ENCODE data around the gene ADA. TPM values are rescaled to one million over a fixed set of nuclear protein-coding genes. Genes with fewer than 3 reads are reported as not detected.

ADA gene
- total RNA-seq, 1 donor from 2014 or later: 67.5 TPM

DNA sequence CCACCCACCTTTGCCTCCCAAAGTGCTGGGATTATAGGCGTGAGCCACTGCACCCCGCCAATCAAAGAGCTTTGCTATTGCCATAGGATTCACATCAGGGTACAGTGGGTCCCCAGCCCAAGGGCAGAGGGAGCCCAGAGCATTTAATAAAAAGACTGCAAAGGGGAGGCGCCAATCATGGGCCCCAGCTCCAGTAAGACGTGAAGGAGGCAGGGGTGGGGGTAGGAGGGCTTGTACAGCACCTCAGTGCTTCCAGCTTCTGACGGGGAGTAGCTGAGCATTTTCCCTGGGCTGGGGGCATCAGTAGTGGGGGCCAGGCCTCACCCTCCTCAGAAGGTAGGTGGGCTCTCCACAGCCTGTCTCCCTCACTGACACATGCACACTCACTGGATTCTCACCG lies 1.5 kb downstream of the ADA start:
- peaks cover 3% of the 10 kb centered on the region for H3K9me3 Mint-ChIP-seq (ENCODE audit: unreplicated experiment)
- Histone ChIP-seq H3K36me3 (ENCODE audit: insufficient read depth, low read length) (no peaks in the 10 kb centered on the region), H3K9ac (ENCODE audit: low read length) (no peak overlapping the region), H3K27ac (ENCODE audit: low read depth, low read length) (no peak overlapping the region), H3K4me3 (ENCODE audit: insufficient read depth, low read depth, low read length) (no peak overlapping the region), H3K9me3 (ENCODE audit: insufficient read depth, low read depth, low read length) (peaks cover 2% of the 10 kb centered on the region), H3K27me3 (ENCODE audit: insufficient read depth, low read length) (peaks cover 5% of the 10 kb centered on the region), H3K4me1 (ENCODE audit: insufficient read depth, low read length) (peaks cover 32% of the 10 kb centered on the region), H3K79me2 (ENCODE audit: insufficient read depth, low read length) (no peaks in the 10 kb centered on the region), H4K20me1 (ENCODE audit: insufficient read depth, low read length) (no peaks in the 10 kb centered on the region), H2AFZ (ENCODE audit: low read depth, low read length) (no peak overlapping the region), H3K4me2 (ENCODE audit: low read length) (no peak overlapping the region)
- peaks cover 32% of the 10 kb centered on the region for H3K4me1 Mint-ChIP-seq (ENCODE audit: low read depth, unreplicated experiment)
- FAIRE-seq (no peak), DNase-seq (ENCODE audit: low read depth) (no peak)
- no peaks in the 10 kb centered on the region for H3K36me3 Mint-ChIP-seq (ENCODE audit: low read depth, unreplicated experiment)
- peaks cover 3% of the 10 kb centered on the region for H3K27me3 Mint-ChIP-seq (ENCODE audit: low read depth, unreplicated experiment)
- H3K27ac Mint-ChIP-seq (ENCODE audit: unreplicated experiment): no peak overlapping the region
- no peak for TF ChIP-seq EZH2 (IDR thresholded peaks at IDR 0.05; ENCODE audit: insufficient read depth, low read length)
- TF ChIP-seq, protein P1, sequence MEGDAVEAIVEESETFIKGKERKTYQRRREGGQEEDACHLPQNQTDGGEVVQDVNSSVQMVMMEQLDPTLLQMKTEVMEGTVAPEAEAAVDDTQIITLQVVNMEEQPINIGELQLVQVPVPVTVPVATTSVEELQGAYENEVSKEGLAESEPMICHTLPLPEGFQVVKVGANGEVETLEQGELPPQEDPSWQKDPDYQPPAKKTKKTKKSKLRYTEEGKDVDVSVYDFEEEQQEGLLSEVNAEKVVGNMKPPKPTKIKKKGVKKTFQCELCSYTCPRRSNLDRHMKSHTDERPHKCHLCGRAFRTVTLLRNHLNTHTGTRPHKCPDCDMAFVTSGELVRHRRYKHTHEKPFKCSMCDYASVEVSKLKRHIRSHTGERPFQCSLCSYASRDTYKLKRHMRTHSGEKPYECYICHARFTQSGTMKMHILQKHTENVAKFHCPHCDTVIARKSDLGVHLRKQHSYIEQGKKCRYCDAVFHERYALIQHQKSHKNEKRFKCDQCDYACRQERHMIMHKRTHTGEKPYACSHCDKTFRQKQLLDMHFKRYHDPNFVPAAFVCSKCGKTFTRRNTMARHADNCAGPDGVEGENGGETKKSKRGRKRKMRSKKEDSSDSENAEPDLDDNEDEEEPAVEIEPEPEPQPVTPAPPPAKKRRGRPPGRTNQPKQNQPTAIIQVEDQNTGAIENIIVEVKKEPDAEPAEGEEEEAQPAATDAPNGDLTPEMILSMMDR (IDR thresholded peaks at IDR 0.05; ENCODE audit: insufficient read depth, low read depth, low read length): no peak
- H3K4me3 Mint-ChIP-seq (ENCODE audit: unreplicated experiment): peak overlapping the region; percentile 83

DNA sequence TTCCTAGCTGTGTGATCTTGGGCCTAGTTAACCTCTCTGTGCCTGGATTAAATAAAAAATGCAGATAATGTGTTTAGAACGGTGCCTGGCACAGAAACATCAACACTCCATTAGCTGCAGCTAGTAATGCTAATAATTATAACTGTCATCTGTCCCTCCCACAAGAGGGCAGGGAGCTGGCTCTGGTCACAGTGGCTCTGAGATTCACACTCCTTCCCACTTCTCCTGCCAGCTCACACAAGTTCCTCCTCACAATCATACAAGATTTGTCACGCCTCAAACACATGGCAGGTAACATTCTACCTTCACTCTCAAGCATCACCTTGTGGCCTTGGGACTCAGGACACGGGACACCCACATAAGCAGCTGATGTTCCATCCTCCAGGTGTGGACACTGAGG lies 2.4 kb downstream of the ADA start:
- no peaks in the 10 kb centered on the region for H3K36me3 ChIP-seq (ENCODE audit: insufficient read depth, low read length)
- H3K79me2 ChIP-seq (ENCODE audit: insufficient read depth, low read length): no peaks in the 10 kb centered on the region
- H3K4me1 Mint-ChIP-seq (ENCODE audit: low read depth, unreplicated experiment): peaks cover 38% of the 10 kb centered on the region
- H3K27ac ChIP-seq (ENCODE audit: low read depth, low read length): no peak overlapping the region
- H3K4me2 ChIP-seq (ENCODE audit: low read length): no peak overlapping the region
- no peaks in the 10 kb centered on the region for H3K27me3 ChIP-seq (ENCODE audit: insufficient read depth, low read length)
- no peak overlapping the region for H2AFZ ChIP-seq (ENCODE audit: low read depth, low read length)
- DNase-seq (ENCODE audit: low read depth) (no peak), FAIRE-seq (no peak)
- H3K4me3 Mint-ChIP-seq (ENCODE audit: unreplicated experiment): peak overlapping the region; percentile 68
- H3K9me3 Mint-ChIP-seq (ENCODE audit: unreplicated experiment): peaks cover 3% of the 10 kb centered on the region
- peaks cover 2% of the 10 kb centered on the region for H3K9me3 ChIP-seq (ENCODE audit: insufficient read depth, low read depth, low read length)
- no peaks in the 10 kb centered on the region for H4K20me1 ChIP-seq (ENCODE audit: insufficient read depth, low read length)
- peaks cover under 1% of the 10 kb centered on the region for H3K27me3 Mint-ChIP-seq (ENCODE audit: low read depth, unreplicated experiment)
- H3K27ac Mint-ChIP-seq (ENCODE audit: unreplicated experiment): no peak overlapping the region
- no peaks in the 10 kb centered on the region for H3K36me3 Mint-ChIP-seq (ENCODE audit: low read depth, unreplicated experiment)
- no peak for TF ChIP-seq EZH2 (IDR thresholded peaks at IDR 0.05; ENCODE audit: insufficient read depth, low read length)
- TF ChIP-seq, protein P1 (IDR thresholded peaks at IDR 0.05; ENCODE audit: insufficient read depth, low read depth, low read length): no peak
- H3K4me1 ChIP-seq (ENCODE audit: insufficient read depth, low read length): peaks cover 36% of the 10 kb centered on the region
- no peak overlapping the region for H3K4me3 ChIP-seq (ENCODE audit: insufficient read depth, low read depth, low read length)
- no peak overlapping the region for H3K9ac ChIP-seq (ENCODE audit: low read length)

DNA sequence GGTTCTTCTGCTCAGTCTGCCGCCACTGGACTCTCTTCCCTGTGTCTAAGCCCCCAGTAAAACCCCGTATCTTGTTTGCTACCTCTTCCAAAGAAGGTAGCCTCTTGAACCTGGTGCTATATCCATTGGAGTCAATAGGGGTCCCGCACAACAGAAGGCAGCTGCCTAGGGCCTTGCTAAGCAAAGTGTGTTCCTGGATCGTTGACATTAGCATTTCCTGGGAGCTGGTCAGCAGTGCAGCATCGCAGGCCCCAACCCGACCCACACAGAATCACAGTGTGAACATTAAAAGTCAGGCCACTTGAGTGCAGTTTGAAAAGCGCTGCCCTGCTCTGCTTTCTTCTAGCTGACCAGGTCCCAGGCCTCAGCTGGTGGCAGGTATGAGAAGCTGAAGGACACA lies 2.9 kb downstream of the ADA start:
- Histone ChIP-seq H4K20me1 (ENCODE audit: insufficient read depth, low read length) (no peaks in the 10 kb centered on the region), H3K79me2 (ENCODE audit: insufficient read depth, low read length) (no peaks in the 10 kb centered on the region), H2AFZ (ENCODE audit: low read depth, low read length) (no peak overlapping the region), H3K9ac (ENCODE audit: low read length) (no peak overlapping the region), H3K4me3 (ENCODE audit: insufficient read depth, low read depth, low read length) (no peak overlapping the region), H3K27ac (ENCODE audit: low read depth, low read length) (no peak overlapping the region), H3K27me3 (ENCODE audit: insufficient read depth, low read length) (no peaks in the 10 kb centered on the region), H3K9me3 (ENCODE audit: insufficient read depth, low read depth, low read length) (peaks cover 2% of the 10 kb centered on the region), H3K4me1 (ENCODE audit: insufficient read depth, low read length) (peaks cover 41% of the 10 kb centered on the region), H3K4me2 (ENCODE audit: low read length) (no peak overlapping the region), H3K36me3 (ENCODE audit: insufficient read depth, low read length) (no peaks in the 10 kb centered on the region)
- DNase-seq (ENCODE audit: low read depth) (no peak), FAIRE-seq (no peak)
- Mint-ChIP-seq H3K4me3 (ENCODE audit: unreplicated experiment) (no peak overlapping the region), H3K36me3 (ENCODE audit: low read depth, unreplicated experiment) (no peaks in the 10 kb centered on the region), H3K9me3 (ENCODE audit: unreplicated experiment) (peaks cover 3% of the 10 kb centered on the region), H3K4me1 (ENCODE audit: low read depth, unreplicated experiment) (peaks cover 42% of the 10 kb centered on the region), H3K27ac (ENCODE audit: unreplicated experiment) (no peak overlapping the region), H3K27me3 (ENCODE audit: low read depth, unreplicated experiment) (no peaks in the 10 kb centered on the region)
- TF ChIP-seq, protein P1 (IDR thresholded peaks at IDR 0.05; ENCODE audit: insufficient read depth, low read depth, low read length): no peak
- no peak for TF ChIP-seq EZH2 (IDR thresholded peaks at IDR 0.05; ENCODE audit: insufficient read depth, low read length)
